ENCODE results near the gene MBNL2. TPM values are rescaled to one million over a fixed set of nuclear protein-coding genes. Genes with fewer than 3 reads are reported as not detected.

Gene MBNL2
- total RNA-seq, 2 experiments from 2014 or later, result 15.8 to 16.1 TPM

DNA sequence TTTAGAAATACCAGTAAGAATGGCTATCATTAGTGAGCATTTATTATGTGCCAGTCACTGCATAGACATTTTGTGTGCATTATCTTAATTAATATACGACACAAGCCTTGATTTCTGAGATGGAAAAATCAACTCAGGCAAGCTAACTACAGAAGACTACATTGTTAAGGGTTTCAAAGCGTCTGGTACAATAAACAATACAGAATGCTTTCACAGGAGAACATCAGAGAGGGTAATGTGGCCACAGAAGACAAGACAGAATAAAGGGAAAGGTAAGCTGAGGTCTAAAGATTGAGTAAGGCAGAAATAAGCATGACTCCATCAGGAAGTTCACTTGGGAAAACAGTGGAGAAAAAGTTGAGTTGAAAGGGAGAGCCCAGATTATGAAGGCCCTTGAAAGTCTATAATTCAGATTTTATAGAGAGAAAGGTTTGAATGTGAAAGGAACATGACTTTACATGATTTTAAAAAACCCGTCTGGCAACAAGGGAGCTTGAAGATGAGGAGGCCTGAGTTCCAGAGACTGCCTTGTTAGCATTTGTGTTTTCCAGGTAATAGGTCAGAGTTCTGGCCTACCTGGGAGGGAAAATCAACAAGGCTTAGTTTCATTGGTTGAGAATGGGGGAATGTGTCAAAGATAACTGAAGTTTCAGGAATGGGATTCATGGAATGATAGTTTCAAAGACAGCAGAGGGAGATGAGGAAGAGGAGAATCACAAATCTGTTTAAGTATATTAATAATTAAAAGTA, 1.8 kb upstream of the MBNL2 start:
- DNase-seq (no peak), ATAC-seq (no peak)
- POLR2A ChIA-PET, result interaction anchor here (0.8 kb wide), 1 partner anchor 16 kb away, joined by 4 read pairs; no protein-coding TSS in a partner anchor
- Mint-ChIP-seq H3K27ac (no peak overlapping the region), H3K9me3 (no peaks in the 10 kb centered on the region), H3K27me3 (no peaks in the 10 kb centered on the region), H3K36me3 (ENCODE audit: low read depth) (no peaks in the 10 kb centered on the region), H3K4me3 (no peak overlapping the region), H3K4me1 (ENCODE audit: low read depth) (peaks cover 17% of the 10 kb centered on the region)
- TF ChIP-seq, protein P1, sequence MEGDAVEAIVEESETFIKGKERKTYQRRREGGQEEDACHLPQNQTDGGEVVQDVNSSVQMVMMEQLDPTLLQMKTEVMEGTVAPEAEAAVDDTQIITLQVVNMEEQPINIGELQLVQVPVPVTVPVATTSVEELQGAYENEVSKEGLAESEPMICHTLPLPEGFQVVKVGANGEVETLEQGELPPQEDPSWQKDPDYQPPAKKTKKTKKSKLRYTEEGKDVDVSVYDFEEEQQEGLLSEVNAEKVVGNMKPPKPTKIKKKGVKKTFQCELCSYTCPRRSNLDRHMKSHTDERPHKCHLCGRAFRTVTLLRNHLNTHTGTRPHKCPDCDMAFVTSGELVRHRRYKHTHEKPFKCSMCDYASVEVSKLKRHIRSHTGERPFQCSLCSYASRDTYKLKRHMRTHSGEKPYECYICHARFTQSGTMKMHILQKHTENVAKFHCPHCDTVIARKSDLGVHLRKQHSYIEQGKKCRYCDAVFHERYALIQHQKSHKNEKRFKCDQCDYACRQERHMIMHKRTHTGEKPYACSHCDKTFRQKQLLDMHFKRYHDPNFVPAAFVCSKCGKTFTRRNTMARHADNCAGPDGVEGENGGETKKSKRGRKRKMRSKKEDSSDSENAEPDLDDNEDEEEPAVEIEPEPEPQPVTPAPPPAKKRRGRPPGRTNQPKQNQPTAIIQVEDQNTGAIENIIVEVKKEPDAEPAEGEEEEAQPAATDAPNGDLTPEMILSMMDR (IDR thresholded peaks at IDR 0.05), result no peak
- CTCF ChIA-PET, result interaction anchor here (3.0 kb wide), 1 partner anchor 110 kb away, joined by 16 read pairs; no protein-coding TSS in a partner anchor
- intact Hi-C loops (cut with micrococcal nuclease), result loop anchor here (10.0 kb wide), 3 partner anchors 74 to 214 kb away; partner anchors contain the start of gene RAP2A

DNA sequence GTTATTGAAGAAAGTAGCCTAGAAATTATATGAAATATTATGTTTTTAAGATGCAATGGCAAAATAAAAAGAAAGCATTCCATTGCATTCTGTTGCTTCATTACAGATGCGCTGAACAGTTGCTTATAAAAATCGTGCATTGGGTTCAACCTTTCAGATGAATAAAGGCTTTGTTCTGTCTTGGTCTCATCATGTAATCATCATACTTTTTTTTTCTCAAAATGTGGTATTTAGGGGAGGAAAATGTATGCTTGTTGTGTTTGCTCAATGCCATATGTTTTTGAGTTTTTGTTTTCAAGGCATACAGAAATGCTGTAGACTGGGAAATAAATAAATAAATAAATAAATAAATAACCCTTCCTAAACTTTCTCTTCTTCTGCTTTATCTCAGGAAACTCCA, 1.1 kb upstream of the MBNL2 start:
- no peaks in the 10 kb centered on the region for H3K27me3 Mint-ChIP-seq
- H3K27ac Mint-ChIP-seq, result no peak overlapping the region
- POLR2A ChIA-PET, result interaction anchor here (0.8 kb wide), 1 partner anchor 138 kb away, joined by 4 read pairs; no protein-coding TSS in a partner anchor
- no peak for DNase-seq
- TF ChIP-seq, protein P1 (IDR thresholded peaks at IDR 0.05), result no peak
- no peak for ATAC-seq
- H3K4me1 Mint-ChIP-seq (ENCODE audit: low read depth), result peaks cover 20% of the 10 kb centered on the region
- intact Hi-C loops (cut with micrococcal nuclease), result loop anchor here (10.0 kb wide), 3 partner anchors 74 to 214 kb away; partner anchors contain the start of gene RAP2A
- H3K36me3 Mint-ChIP-seq (ENCODE audit: low read depth), result no peaks in the 10 kb centered on the region
- CTCF ChIA-PET, result interaction anchor here (2.9 to 3.0 kb wide), 2 partner anchors 8 to 111 kb away, joined by 16 to 19 read pairs; no protein-coding TSS in a partner anchor
- H3K4me3 Mint-ChIP-seq, result no peak overlapping the region
- H3K9me3 Mint-ChIP-seq, result no peaks in the 10 kb centered on the region

DNA sequence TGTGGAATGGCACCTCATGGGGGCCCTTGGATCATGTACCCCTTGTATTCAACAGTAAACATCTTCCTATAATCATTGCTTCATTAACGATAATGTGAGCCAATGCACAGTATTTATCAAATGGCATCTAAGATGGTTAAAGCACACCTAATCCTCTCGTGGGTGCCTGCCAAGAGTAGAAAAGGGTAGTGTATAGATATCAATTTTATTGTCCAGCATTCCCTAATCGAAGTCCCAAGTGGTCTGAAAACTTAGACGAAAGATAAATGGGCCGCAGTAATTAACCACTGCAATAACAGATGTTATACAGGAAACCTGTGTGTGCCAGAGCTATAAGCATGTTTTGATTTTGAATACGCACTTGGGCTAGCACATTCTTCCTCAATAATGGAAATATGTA, 667 bp upstream of the MBNL2 start:
- Mint-ChIP-seq H3K9me3 (no peaks in the 10 kb centered on the region), H3K27ac (no peak overlapping the region), H3K4me1 (ENCODE audit: low read depth) (peaks cover 25% of the 10 kb centered on the region), H3K4me3 (peak overlapping the region; percentile 79), H3K36me3 (ENCODE audit: low read depth) (no peaks in the 10 kb centered on the region), H3K27me3 (no peaks in the 10 kb centered on the region)
- TF ChIP-seq, protein P1 (IDR thresholded peaks at IDR 0.05), result no peak
- POLR2A ChIA-PET, result interaction anchor here (0.8 to 1.5 kb wide), 5 partner anchors 10 to 212 kb away, joined by 3 to 6 read pairs (median 5); no protein-coding TSS in a partner anchor
- intact Hi-C loops (cut with micrococcal nuclease), result loop anchor here (10.0 kb wide), 3 partner anchors 73 to 213 kb away; partner anchors contain the start of gene RAP2A
- CTCF ChIA-PET, result interaction anchor here (0.9 to 4.0 kb wide), 7 partner anchors 9 to 193 kb away, joined by 3 to 37 read pairs (median 6); no protein-coding TSS in a partner anchor
- DNase-seq (no peak), ATAC-seq (no peak)

DNA sequence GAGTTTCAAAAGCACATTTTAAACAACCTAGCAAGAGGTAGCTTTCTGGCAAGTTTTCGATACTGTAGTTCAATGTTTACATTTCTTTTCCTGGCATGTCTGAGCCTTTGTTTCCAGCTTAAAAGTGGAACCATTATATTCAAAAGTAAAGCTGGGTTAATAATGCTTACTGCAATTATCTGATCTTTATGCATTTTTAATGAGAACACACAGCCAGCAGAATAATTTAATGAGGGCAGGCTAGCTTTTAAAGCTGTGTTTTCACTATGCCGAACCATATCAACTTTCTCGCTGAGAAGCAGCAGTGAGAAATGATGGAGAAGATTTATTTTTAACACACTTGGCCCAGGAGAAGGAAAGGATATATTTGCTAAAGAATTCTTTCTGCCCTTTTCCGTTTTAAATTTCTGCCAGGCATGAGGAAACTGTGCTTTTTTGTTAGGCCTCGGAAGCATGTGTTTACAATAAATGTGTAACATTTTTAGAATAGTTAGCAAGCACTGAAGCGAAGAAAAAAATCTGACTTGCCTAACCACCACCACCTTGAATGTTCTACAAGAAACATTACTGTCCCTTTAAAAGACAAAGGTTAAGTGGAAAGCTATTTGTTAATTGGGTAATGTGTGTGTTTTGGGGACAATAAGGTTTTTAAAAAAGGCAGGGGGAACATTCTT, 1.0 kb downstream of the MBNL2 start:
- Mint-ChIP-seq H3K27me3 (no peaks in the 10 kb centered on the region), H3K4me1 (ENCODE audit: low read depth) (peaks cover 39% of the 10 kb centered on the region), H3K9me3 (no peaks in the 10 kb centered on the region), H3K27ac (peak overlapping the region; percentile 92), H3K36me3 (ENCODE audit: low read depth) (no peaks in the 10 kb centered on the region), H3K4me3 (peak overlapping the region; percentile 79)
- CTCF ChIA-PET, result interaction anchor here (0.8 to 4.0 kb wide), 8 partner anchors 10 to 210 kb away, joined by 3 to 37 read pairs (median 6); no protein-coding TSS in a partner anchor
- intact Hi-C loops (cut with micrococcal nuclease), result loop anchor here (10.0 kb wide), 3 partner anchors 72 to 212 kb away; partner anchors contain the start of gene RAP2A
- POLR2A ChIA-PET, result interaction anchor here (0.7 to 1.8 kb wide), 7 partner anchors 9 to 114 kb away, joined by 3 to 5 read pairs (median 3); no protein-coding TSS in a partner anchor
- no peak for DNase-seq
- ATAC-seq, result no peak
- TF ChIP-seq, protein P1 (IDR thresholded peaks at IDR 0.05), result no peak
